ENCODE results near the gene SRGN. TPM values are rescaled to one million over a fixed set of nuclear protein-coding genes. Genes with fewer than 3 reads are reported as not detected.
A peak's percentile ranks its signal among the peaks of the same experiment; 100 is the strongest.

The SRGN gene
- total and polyA plus RNA-seq, 10 of the 15 experiments (the other 5 are each of a cell fraction or from before 2014, with no cell fraction given): 382 to 2,414 (median 885) TPM

- TF ChIP-seq TCF12 (IDR thresholded peaks at IDR 0.05; ENCODE audit: low read depth, low read length) (no peak), MTA3 (IDR thresholded peaks at IDR 0.05; ENCODE audit: borderline replicate concordance, low read length) (0 out of 2 replicates have a peak, but pooled peaks have one; percentile 18), MYC (IDR thresholded peaks at IDR 0.05; ENCODE audit: insufficient read depth, insufficient read length, insufficient replicate concordance, low read length, severe bottlenecking) (no peak), BCLAF1 (IDR thresholded peaks at IDR 0.05) (no peak), CREM (IDR thresholded peaks at IDR 0.05; ENCODE audit: low read depth) (no peak), BMI1 (IDR thresholded peaks at IDR 0.05; ENCODE audit: borderline replicate concordance) (no peak), ATF7 (IDR thresholded peaks at IDR 0.05; ENCODE audit: low read depth) (no peak), IKZF1 (conservative IDR thresholded peaks at IDR 0.05) (no peak), BACH1 (IDR thresholded peaks at IDR 0.05; ENCODE audit: borderline replicate concordance) (no peak), ZBTB4 (CRISPR knock-in tag; IDR thresholded peaks at IDR 0.05) (no peak), WRNIP1 (IDR thresholded peaks at IDR 0.05; ENCODE audit: borderline replicate concordance, low read depth, low read length) (no peak), ZNF24 (IDR thresholded peaks at IDR 0.05) (0 out of 2 replicates have a peak, but pooled peaks have one; percentile 23), SUZ12 (IDR thresholded peaks at IDR 0.05; ENCODE audit: unreplicated experiment) (no peak), EZH2 (IDR thresholded peaks at IDR 0.05; ENCODE audit: borderline replicate concordance, control insufficient read depth, low read depth, low read length) (no peak), RB1 (IDR thresholded peaks at IDR 0.05; ENCODE audit: borderline replicate concordance) (no peak), NFYA (IDR thresholded peaks at IDR 0.05; ENCODE audit: borderline replicate concordance, low read depth, low read length) (no peak), ATF2 (IDR thresholded peaks at IDR 0.05; ENCODE audit: low read length) (0 out of 2 replicates have a peak, but pooled peaks have one; percentile 6), CREB1 (IDR thresholded peaks at IDR 0.05; ENCODE audit: low read depth) (no peak), SIN3A (IDR thresholded peaks at IDR 0.05; ENCODE audit: low read depth, low read length) (no peak), E4F1 (IDR thresholded peaks at IDR 0.05; ENCODE audit: borderline replicate concordance, partially characterized antibody) (no peak)
Observed at GRCh38 chr10:69044546-69044945, 43.4 kb upstream of the SRGN start (continued).

Data from GM12878 (cell line).